DOHH2 (cell line): Measurements from ENCODE around the gene PDLIM1.

Source experiments
- EZH2phosphoT487 ChIP-seq: fragments of 200-600 bp; sonication (generic); IDR thresholded peaks from 2 replicates; pipeline ENCODE4 v1.6.1; 2017; ENCODE audit warnings: borderline replicate concordance, mild to moderate bottlenecking, antibody characterized with exemption, low read length, moderate library complexity, mixed read lengths
- TF ChIP-seq, protein P1 (sequence below): fragments of 200-600 bp; sonication (generic); IDR thresholded peaks from one replicate; pipeline ENCODE4 v1.5.1; 2014; ENCODE audit warnings: antibody characterized with exemption, mild to moderate bottlenecking, low read depth, low read length; ENCODE audit not compliant: poor library complexity, severe bottlenecking

DNA sequence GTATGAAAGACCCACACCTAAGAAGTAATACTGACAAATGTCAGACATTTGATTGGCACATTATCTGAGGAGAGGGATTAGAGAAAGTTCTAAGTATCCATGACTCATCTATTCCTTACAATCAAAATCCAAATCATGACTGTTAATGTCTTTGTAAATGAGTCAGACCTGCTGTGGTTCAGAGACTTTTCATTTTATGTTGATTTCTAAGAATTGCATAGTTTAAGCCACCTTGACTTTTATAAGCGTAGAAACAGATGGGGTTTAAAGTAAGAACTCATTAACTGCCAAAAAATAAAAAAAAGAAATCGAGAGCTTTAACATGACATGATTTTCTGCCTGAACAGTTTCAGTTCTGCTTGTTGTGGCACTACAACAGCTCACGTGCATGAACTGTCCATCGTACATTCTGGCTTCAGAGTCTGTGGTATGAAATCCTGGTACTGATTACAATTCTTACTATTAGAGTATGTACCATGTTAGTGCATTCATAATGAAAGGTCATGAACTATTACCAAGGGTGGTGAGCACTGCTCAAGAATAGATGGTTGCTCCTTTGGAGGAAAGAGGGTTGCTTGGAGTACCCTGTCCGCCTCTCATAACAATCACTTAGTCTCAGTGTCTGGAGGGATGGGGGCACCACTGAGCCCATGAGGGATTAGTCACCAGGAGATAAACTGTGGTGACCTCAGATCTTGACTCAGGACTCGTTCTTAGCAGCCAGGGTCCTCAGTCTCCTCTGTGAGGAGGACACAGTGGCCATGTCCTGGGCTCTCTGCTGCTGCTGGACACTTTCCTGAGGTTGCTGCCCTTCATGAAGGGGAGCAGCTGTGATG lies 54.5 kb downstream of the PDLIM1 start:
- no peak for TF ChIP-seq EZH2phosphoT487
- TF ChIP-seq, protein P1, sequence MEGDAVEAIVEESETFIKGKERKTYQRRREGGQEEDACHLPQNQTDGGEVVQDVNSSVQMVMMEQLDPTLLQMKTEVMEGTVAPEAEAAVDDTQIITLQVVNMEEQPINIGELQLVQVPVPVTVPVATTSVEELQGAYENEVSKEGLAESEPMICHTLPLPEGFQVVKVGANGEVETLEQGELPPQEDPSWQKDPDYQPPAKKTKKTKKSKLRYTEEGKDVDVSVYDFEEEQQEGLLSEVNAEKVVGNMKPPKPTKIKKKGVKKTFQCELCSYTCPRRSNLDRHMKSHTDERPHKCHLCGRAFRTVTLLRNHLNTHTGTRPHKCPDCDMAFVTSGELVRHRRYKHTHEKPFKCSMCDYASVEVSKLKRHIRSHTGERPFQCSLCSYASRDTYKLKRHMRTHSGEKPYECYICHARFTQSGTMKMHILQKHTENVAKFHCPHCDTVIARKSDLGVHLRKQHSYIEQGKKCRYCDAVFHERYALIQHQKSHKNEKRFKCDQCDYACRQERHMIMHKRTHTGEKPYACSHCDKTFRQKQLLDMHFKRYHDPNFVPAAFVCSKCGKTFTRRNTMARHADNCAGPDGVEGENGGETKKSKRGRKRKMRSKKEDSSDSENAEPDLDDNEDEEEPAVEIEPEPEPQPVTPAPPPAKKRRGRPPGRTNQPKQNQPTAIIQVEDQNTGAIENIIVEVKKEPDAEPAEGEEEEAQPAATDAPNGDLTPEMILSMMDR, result no peak
